Fibroblast of lung (primary cell): ENCODE measurements around the gene PSMD9. TPM values are rescaled to one million over a fixed set of nuclear protein-coding genes. Genes with fewer than 3 reads are reported as not detected.

Experiments used
- DNase-seq, 2 donors: peaks; one replicate each; pipeline versions ENCODE4 v3.0.0 to v3.0.0-alpha.2; 2010; ENCODE audit warnings: low read depth in 2 of 2
- H2AFZ ChIP-seq: 2 replicates; pipeline ENCODE4 v1.5.1; 2012; ENCODE audit warnings: low read length, control low read depth, inconsistent platforms
- H3K27ac ChIP-seq: 2 replicates; pipeline ENCODE4 v1.5.1; 2011; ENCODE audit warnings: low read length, control low read depth; ENCODE audit not compliant: insufficient read depth
- H3K27me3 ChIP-seq: 2 replicates; pipeline ENCODE4 v1.5.1; 2011; ENCODE audit warnings: mild to moderate bottlenecking, low read length; ENCODE audit not compliant: control insufficient read depth, insufficient read depth
- H3K36me3 ChIP-seq: 2 replicates; pipeline ENCODE4 v1.5.1; 2011; ENCODE audit warnings: low read length; ENCODE audit not compliant: control insufficient read depth, insufficient read depth
- H3K4me1 ChIP-seq: 2 replicates; pipeline ENCODE4 v1.5.1; 2011; ENCODE audit warnings: low read length; ENCODE audit not compliant: control insufficient read depth, insufficient read depth; ENCODE audit errors: extremely low read depth
- H3K4me2 ChIP-seq: 2 replicates; pipeline ENCODE4 v1.5.1; 2011; ENCODE audit warnings: low read length, control low read depth; ENCODE audit not compliant: insufficient read depth; ENCODE audit errors: extremely low read depth
- H3K4me3 ChIP-seq, 4 experiments: fragments of 200-600 bp in 1 of 4; sonication (generic) in 1 of 4; replicated peaks in 1 of 4; 2 replicates each; pipeline ENCODE4 v1.5.1; 2011 to 2016; ENCODE audit warnings: low read length in 4 of 4, low read depth in 3 of 4, mild to moderate bottlenecking in 3 of 4, control low read depth in 2 of 4, inconsistent platforms in 1 of 4, mixed read lengths in 1 of 4; ENCODE audit not compliant: insufficient read depth in 1 of 4; ENCODE audit errors: control extremely low read depth in 1 of 4
- H3K79me2 ChIP-seq: 2 replicates; pipeline ENCODE4 v1.5.1; 2012; ENCODE audit warnings: mild to moderate bottlenecking, low read length, inconsistent platforms; ENCODE audit not compliant: control insufficient read depth, insufficient read depth
- H3K9ac ChIP-seq: 2 replicates; pipeline ENCODE4 v1.5.1; 2011; ENCODE audit warnings: mild to moderate bottlenecking, low read length, control low read depth; ENCODE audit not compliant: insufficient read depth
- H3K9me3 ChIP-seq: 2 replicates; pipeline ENCODE4 v1.5.1; 2012; ENCODE audit warnings: low read depth, low read length; ENCODE audit not compliant: control insufficient read depth, insufficient read depth
- H4K20me1 ChIP-seq: 2 replicates; pipeline ENCODE4 v1.5.1; 2011; ENCODE audit warnings: low read length; ENCODE audit not compliant: control insufficient read depth, insufficient read depth; ENCODE audit errors: extremely low read depth
- EZH2 ChIP-seq: IDR thresholded peaks from 2 replicates; pipeline ENCODE4 v1.5.1; 2012; ENCODE audit warnings: low read length, control low read depth, mild to moderate bottlenecking; ENCODE audit errors: missing control alignments
- polyA plus RNA-seq, 2 donors: library from polyadenylated mRNA; depleted of rRNA in 1 of 2; stranded (reverse) in 1 of 2; unstranded in 1 of 2; fragments of >200 nt; gene quantifications; 2 replicates each; pipeline ENCODE4 v1.2.1, GENCODE V29; 2011 to 2012; ENCODE audit warnings: missing spikeins in 1 of 2
- total RNA-seq: library from RNA; depleted of rRNA; stranded (reverse); fragments of >200 nt; gene quantifications from 2 replicates; pipeline ENCODE4 v1.2.1, GENCODE V29; 2014
- TF ChIP-seq, protein P1 (sequence below), 2 donors: IDR thresholded peaks in 1 of 2; conservative IDR thresholded peaks in 1 of 2; 1 replicate in 1 of 2; 2 replicates in 1 of 2; pipeline ENCODE4 v1.5.1; 2011 to 2012; ENCODE audit warnings: low read length in 2 of 2, control low read depth in 1 of 2, inconsistent platforms in 1 of 2, low read depth in 1 of 2, mild to moderate bottlenecking in 1 of 2

Gene PSMD9
- total and polyA plus RNA-seq, 2 donors (not counting 1 experiment from before 2014, with no cell fraction given) = 73.5 to 77.7 TPM

DNA sequence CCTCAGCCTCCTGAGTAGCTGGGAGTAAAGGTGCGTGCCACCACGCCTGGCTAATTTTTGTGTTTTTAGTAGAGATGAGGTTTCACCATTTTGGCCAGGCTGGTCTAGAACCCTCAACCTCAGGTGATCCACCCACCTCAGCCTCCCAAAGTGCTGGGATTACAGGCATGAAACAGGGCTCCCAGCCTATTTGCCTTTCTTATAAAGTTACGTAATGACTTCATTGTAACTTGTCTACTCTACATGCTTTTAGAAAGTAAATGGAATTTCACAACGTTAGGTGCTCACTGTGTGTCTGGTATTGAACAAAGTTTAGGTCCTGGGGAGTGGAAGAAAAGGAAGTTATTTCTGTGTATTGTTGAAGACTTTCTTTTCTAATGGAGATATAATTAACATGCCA lies 42.3 kb downstream of the PSMD9 start:
- H3K79me2 ChIP-seq = no peaks in the 10 kb centered on the region
- no peak overlapping the region for H3K4me3 ChIP-seq
- H4K20me1 ChIP-seq = no peaks in the 10 kb centered on the region
- H3K27me3 ChIP-seq = no peaks in the 10 kb centered on the region
- H3K9ac ChIP-seq = no peak overlapping the region
- H3K4me2 ChIP-seq = no peak overlapping the region
- H3K4me1 ChIP-seq = peaks cover 4% of the 10 kb centered on the region
- TF ChIP-seq, protein P1, sequence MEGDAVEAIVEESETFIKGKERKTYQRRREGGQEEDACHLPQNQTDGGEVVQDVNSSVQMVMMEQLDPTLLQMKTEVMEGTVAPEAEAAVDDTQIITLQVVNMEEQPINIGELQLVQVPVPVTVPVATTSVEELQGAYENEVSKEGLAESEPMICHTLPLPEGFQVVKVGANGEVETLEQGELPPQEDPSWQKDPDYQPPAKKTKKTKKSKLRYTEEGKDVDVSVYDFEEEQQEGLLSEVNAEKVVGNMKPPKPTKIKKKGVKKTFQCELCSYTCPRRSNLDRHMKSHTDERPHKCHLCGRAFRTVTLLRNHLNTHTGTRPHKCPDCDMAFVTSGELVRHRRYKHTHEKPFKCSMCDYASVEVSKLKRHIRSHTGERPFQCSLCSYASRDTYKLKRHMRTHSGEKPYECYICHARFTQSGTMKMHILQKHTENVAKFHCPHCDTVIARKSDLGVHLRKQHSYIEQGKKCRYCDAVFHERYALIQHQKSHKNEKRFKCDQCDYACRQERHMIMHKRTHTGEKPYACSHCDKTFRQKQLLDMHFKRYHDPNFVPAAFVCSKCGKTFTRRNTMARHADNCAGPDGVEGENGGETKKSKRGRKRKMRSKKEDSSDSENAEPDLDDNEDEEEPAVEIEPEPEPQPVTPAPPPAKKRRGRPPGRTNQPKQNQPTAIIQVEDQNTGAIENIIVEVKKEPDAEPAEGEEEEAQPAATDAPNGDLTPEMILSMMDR (conservative IDR thresholded peaks at IDR 0.05 in 1 of 2, IDR thresholded peaks at IDR 0.05 in 1 of 2; ENCODE audit: low read depth in 1 of 2, low read length in 2 of 2) = no peak
- no peak for TF ChIP-seq EZH2
- H3K36me3 ChIP-seq = no peaks in the 10 kb centered on the region
- H3K9me3 ChIP-seq = no peaks in the 10 kb centered on the region
- H2AFZ ChIP-seq = no peak overlapping the region
- H3K27ac ChIP-seq = no peak overlapping the region
- no peak for DNase-seq

DNA sequence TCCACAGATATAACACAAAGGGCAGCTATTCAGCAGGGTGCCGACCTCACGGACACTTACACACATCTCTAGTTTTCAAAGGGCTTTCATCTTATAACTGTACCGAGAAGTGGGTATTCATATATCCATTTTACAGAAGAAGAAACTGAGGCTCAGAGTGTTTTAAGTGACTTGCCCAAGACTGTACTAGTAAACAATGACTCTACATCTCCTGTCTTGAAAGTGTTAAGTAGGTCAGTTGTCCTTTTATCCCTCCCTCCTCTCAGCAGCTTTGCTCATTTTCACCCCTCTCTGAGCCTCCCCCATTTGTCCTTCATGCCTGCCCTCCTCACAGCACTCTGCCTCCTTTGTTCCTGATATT lies 43.6 kb downstream of the PSMD9 start:
- no peak for DNase-seq
- Histone ChIP-seq H3K4me2 (no peak overlapping the region), H3K79me2 (no peaks in the 10 kb centered on the region), H3K36me3 (no peaks in the 10 kb centered on the region), H3K9me3 (no peaks in the 10 kb centered on the region), H3K4me3 (no peak overlapping the region), H4K20me1 (no peaks in the 10 kb centered on the region), H2AFZ (no peak overlapping the region), H3K4me1 (peaks cover 4% of the 10 kb centered on the region), H3K9ac (no peak overlapping the region), H3K27me3 (no peaks in the 10 kb centered on the region), H3K27ac (no peak overlapping the region)
- TF ChIP-seq, protein P1 (conservative IDR thresholded peaks at IDR 0.05 in 1 of 2, IDR thresholded peaks at IDR 0.05 in 1 of 2; ENCODE audit: low read depth in 1 of 2, low read length in 2 of 2) = no peak
- no peak for TF ChIP-seq EZH2

DNA sequence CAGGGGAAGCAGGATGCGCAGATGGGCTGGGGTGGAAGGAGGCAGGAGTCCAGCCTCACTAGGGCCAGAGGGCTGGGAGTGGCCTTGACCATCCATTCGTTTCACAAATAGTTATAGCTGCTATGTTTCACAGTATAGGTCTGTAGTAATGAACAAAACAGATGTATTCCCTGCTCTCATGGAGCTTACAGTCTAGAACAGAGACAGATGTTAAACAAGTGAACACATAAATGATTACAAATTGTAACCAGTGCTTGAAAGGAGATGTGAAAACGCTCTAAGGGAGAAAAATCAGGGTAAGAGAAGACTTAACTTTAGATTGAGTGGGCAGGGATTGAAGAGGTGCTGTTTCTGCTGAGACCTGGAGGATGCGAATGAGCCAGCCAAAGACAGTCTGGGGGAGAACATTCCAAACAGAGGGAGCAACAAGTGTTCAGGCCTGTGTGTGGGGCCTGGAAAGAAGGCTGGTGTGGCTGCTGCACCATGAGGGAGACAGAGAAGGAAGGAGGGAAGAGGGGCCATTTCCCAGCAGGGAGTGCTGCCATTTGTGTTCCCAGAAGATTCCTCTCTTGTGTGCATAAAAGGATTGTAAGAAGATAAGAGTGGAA lies 44.4 kb downstream of the PSMD9 start:
- DNase-seq = no peak
- H3K27me3 ChIP-seq = no peaks in the 10 kb centered on the region
- H3K4me1 ChIP-seq = no peaks in the 10 kb centered on the region
- no peak overlapping the region for H2AFZ ChIP-seq
- H3K9me3 ChIP-seq = no peaks in the 10 kb centered on the region
- no peaks in the 10 kb centered on the region for H3K79me2 ChIP-seq
- H3K9ac ChIP-seq = no peak overlapping the region
- TF ChIP-seq EZH2 = no peak
- TF ChIP-seq, protein P1 (conservative IDR thresholded peaks at IDR 0.05 in 1 of 2, IDR thresholded peaks at IDR 0.05 in 1 of 2; ENCODE audit: low read depth in 1 of 2, low read length in 2 of 2) = no peak
- no peak overlapping the region for H3K27ac ChIP-seq
- H4K20me1 ChIP-seq = no peaks in the 10 kb centered on the region
- H3K4me2 ChIP-seq = no peak overlapping the region
- no peak overlapping the region for H3K4me3 ChIP-seq
- H3K36me3 ChIP-seq = no peaks in the 10 kb centered on the region
